RWPE2 (cell line): ENCODE data around the gene DHX58.
A peak's percentile ranks its signal among the peaks of the same experiment; 100 is the strongest.

ENCODE experiments used
- ATAC-seq: fragments of 200-7000 bp; cut with Tn5 transposase; 3 replicates; pipeline ENCODE4 v1.9.1; 2021; ENCODE audit warnings: low read depth
- DNase-seq: peaks from one replicate; pipeline ENCODE4 v3.0.0-alpha.2; 2020; ENCODE audit warnings: low spot score
- H3K27ac ChIP-seq: fragments of 450-650 bp; 2 replicates; pipeline ENCODE4 v1.5.1; 2017; ENCODE audit warnings: mild to moderate bottlenecking; ENCODE audit not compliant: poor library complexity, severe bottlenecking
- H3K27me3 ChIP-seq: fragments of 250-450 bp; sonication (Bioruptor Pico); 2 replicates; pipeline ENCODE4 v1.5.1; 2021; ENCODE audit warnings: mild to moderate bottlenecking, moderate library complexity; ENCODE audit not compliant: insufficient read depth, poor library complexity, severe bottlenecking
- H3K36me3 ChIP-seq: fragments of 250-450 bp; sonication (Bioruptor Pico); 2 replicates; pipeline ENCODE4 v1.5.1; 2020; ENCODE audit warnings: low read depth, mild to moderate bottlenecking, moderate library complexity
- H3K4me1 ChIP-seq: fragments of 250-450 bp; sonication (Bioruptor Pico); 2 replicates; pipeline ENCODE4 v1.5.1; 2021; ENCODE audit warnings: mild to moderate bottlenecking, moderate library complexity; ENCODE audit not compliant: insufficient read depth, poor library complexity, severe bottlenecking
- H3K4me3 ChIP-seq: fragments of 250-450 bp; sonication (Bioruptor Pico); 2 replicates; pipeline ENCODE4 v1.5.1; 2021; ENCODE audit warnings: mild to moderate bottlenecking, moderate library complexity; ENCODE audit not compliant: severe bottlenecking
- H3K9me3 ChIP-seq: fragments of 250-450 bp; sonication (Bioruptor Pico); 2 replicates; pipeline ENCODE4 v1.5.1; 2021; ENCODE audit warnings: mild to moderate bottlenecking, moderate library complexity; ENCODE audit not compliant: severe bottlenecking
- CTCF ChIP-seq: fragments of 450-650 bp; IDR thresholded peaks from one replicate; pipeline ENCODE4 v1.5.1; 2017; ENCODE audit warnings: mild to moderate bottlenecking, moderate library complexity; ENCODE audit not compliant: poor library complexity, severe bottlenecking

DHX58 gene

GRCh38 chr17:42109086-42109485 lies 3.4 kb downstream of the DHX58 start:
- TF ChIP-seq CTCF = no peak
- DNase-seq (no peak), ATAC-seq (no peak)
- Histone ChIP-seq H3K27me3 (no peaks in the 10 kb centered on the region), H3K9me3 (no peaks in the 10 kb centered on the region), H3K36me3 (peaks cover 6% of the 10 kb centered on the region), H3K4me1 (no peaks in the 10 kb centered on the region), H3K4me3 (no peak overlapping the region), H3K27ac (no peak overlapping the region)

DNA sequence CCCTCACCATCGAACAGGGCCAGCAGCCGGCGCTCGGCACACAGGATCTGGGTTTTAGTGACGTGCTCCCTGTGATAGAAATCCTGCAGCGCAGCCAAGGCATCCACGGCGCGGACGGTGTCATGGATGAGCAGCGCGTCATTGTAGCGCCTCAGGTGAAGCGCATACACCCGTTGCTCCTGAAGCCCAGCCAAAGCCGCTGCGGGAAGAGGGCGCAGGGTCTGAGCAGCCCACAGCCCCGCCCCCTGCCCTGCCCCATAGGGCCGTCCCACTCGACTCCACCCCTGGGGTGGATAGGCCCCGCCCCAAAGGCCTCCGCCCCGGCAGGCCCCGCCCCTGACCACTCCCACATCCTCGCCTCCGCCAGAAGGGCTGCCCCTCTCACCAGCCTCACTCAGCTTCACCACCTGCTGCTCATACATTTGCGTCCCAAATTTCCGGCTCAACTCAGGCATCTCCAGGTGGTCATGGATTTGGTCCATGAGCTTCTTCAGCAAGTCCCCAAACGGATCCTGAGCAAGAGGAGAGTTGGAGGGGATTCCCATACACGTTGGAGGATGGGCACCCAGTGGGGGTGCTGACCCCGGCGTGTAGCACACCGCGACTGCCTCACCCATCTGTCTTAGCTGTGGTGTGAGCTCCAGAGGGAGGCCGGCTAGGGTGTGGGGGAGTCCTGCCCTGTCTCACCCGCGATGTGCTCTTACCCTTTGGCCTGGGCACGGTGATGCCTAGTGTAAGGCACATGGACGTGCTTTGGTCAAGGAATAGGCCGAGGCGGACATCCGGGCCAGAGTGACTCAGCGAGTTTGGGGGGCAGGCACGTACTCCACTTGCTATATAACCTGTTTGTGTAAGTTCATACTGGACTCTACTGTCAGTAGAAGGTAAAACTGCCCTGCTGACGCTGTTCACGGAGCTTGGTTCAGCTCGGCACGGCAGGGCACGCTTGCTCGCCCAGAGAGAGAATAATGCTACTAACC lies 4.6 kb downstream of the DHX58 start:
- no peak overlapping the region for H3K4me3 ChIP-seq
- ATAC-seq = peak; percentile 68
- DNase-seq = no peak
- H3K27me3 ChIP-seq = no peaks in the 10 kb centered on the region
- no peaks in the 10 kb centered on the region for H3K36me3 ChIP-seq
- TF ChIP-seq CTCF = no peak
- H3K27ac ChIP-seq = no peak overlapping the region
- no peaks in the 10 kb centered on the region for H3K9me3 ChIP-seq
- H3K4me1 ChIP-seq = no peaks in the 10 kb centered on the region

DNA sequence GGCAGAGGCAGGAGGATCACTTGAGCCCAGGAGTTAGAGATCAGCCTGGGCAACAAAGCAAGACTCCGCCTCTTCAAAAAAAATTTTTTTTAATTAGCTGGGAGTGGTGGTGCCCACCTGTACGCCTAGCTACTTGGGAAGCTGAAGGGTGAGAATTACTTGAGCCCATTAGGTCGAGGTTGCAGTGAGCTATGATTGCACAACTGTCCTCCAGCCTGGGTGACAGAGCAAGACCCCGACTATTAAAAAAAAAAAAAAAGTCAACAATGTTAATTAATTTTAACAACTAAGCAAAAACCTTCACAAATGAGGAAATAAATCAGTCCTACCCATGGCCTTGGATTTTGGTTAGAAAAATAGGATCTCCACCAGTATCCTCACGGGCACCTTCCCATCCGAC lies 5.4 kb downstream of the DHX58 start:
- Histone ChIP-seq H3K4me3 (no peak overlapping the region), H3K36me3 (no peaks in the 10 kb centered on the region), H3K27me3 (no peaks in the 10 kb centered on the region), H3K27ac (no peak overlapping the region), H3K9me3 (no peaks in the 10 kb centered on the region), H3K4me1 (no peaks in the 10 kb centered on the region)
- TF ChIP-seq CTCF = no peak
- ATAC-seq = no peak
- no peak for DNase-seq

DNA sequence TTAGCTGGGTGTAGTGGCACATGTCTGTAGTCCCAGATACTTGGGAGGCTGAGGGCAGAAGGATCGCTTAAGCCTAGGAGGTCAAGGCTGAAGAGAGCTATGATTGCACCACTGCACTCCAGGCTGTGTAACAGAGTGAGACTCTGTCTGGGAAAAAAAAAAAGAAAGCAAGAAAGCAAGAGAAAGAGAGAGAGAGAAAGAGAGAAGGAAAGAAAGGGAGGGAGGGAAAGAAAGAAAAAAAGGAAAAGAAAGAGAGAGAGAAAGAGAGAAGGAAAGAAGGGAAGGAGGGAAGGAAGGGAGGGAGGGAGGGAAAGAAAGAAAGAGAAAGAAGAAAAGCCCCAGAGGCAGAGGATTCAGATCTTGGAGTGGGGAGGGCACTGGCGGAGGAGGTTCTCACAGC lies 6.5 kb downstream of the DHX58 start:
- DNase-seq = no peak

More for the DNA sequence above, 6.5 kb downstream of the DHX58 start:
- Histone ChIP-seq H3K4me1 (no peaks in the 10 kb centered on the region), H3K4me3 (no peak overlapping the region), H3K27ac (no peak overlapping the region), H3K9me3 (no peaks in the 10 kb centered on the region), H3K27me3 (no peaks in the 10 kb centered on the region), H3K36me3 (no peaks in the 10 kb centered on the region)
- no peak for ATAC-seq
- no peak for TF ChIP-seq CTCF
